Spleen (tissue), 7 donors: ENCODE measurements around the gene OR6B3.

Experiments used
- CTCF ChIP-seq, 11 experiments: fragments of 200-600 bp in 7 of 11; fragments of 450-650 bp in 4 of 11; sonication (generic) in 4 of 11; IDR thresholded peaks in 8 of 11; conservative IDR thresholded peaks in 3 of 11; 1 replicate in 7 of 11; 2 replicates in 4 of 11; pipeline versions ENCODE4 v1.4.0 to v1.8.0; 2016 to 2021; ENCODE audit warnings: antibody characterized with exemption in 11 of 11, inconsistent platforms in 4 of 11, mild to moderate bottlenecking in 1 of 11
- POLR2A ChIP-seq, 3 donors: fragments of 450-650 bp; IDR thresholded peaks; one replicate each; pipeline ENCODE4 v1.5.1; 2017; ENCODE audit warnings: antibody characterized with exemption in 3 of 3, mild to moderate bottlenecking in 1 of 3
- POLR2AphosphoS5 ChIP-seq, 3 donors: sonication (generic); formaldehyde crosslinking; IDR thresholded peaks; one replicate each; pipeline ENCODE4 v1.5.1; 2017; ENCODE audit warnings: antibody characterized with exemption in 3 of 3
- donor health status: DM: no; HTN: no; CAD: no; lungs with moderate emphysema.
- donor health status: DM: no; HTN: no; CAD: no.
- donor health status: DM: no; HTN: no; CAD: no.

GRCh38 chr2:240052524-240052923 lies 797 bp downstream of the OR6B3 start:
- no peak for TF ChIP-seq CTCF (IDR thresholded peaks at IDR 0.05 in 8 of 11, conservative IDR thresholded peaks at IDR 0.05 in 3 of 11)
- TF ChIP-seq POLR2A (IDR thresholded peaks at IDR 0.05), result no peak
- TF ChIP-seq POLR2AphosphoS5 (IDR thresholded peaks at IDR 0.05), result no peak
